CD14-positive monocyte (primary cell): ENCODE results near the gene CDK5RAP2. TPM values are rescaled to one million over a fixed set of nuclear protein-coding genes. Genes with fewer than 3 reads are reported as not detected.

Experiments used
- DNase-seq, 3 donors: peaks; one replicate each; pipeline ENCODE4 v3.0.0-alpha.2; 2011 to 2022
- H2AFZ ChIP-seq: 2 replicates; pipeline ENCODE4 v1.6.0; 2012; ENCODE audit warnings: mild to moderate bottlenecking, low read depth, low read length, inconsistent platforms; ENCODE audit not compliant: insufficient read depth, poor library complexity, severe bottlenecking
- H3K27ac ChIP-seq, 2 donors: 1 replicate in 1 of 2; 2 replicates in 1 of 2; pipeline ENCODE4 v1.5.1; 2012 to 2013; ENCODE audit warnings: low read length in 2 of 2, control low read depth in 1 of 2, inconsistent platforms in 1 of 2, low read depth in 1 of 2, mild to moderate bottlenecking in 1 of 2
- H3K27me3 ChIP-seq, 2 donors: one replicate each; pipeline versions ENCODE4 v1.6.0 to v1.6.1; 2011 to 2013; ENCODE audit warnings: low read length in 2 of 2; ENCODE audit not compliant: control insufficient read depth in 2 of 2, insufficient read depth in 2 of 2
- H3K36me3 ChIP-seq, 2 donors: replicated peaks in 1 of 2; 1 replicate in 1 of 2; 2 replicates in 1 of 2; pipeline versions ENCODE4 v1.5.1 to v1.6.1; 2012 to 2013; ENCODE audit warnings: low read length in 2 of 2, control low read depth in 1 of 2, inconsistent platforms in 1 of 2, mild to moderate bottlenecking in 1 of 2; ENCODE audit not compliant: insufficient read depth in 2 of 2, control insufficient read depth in 1 of 2
- H3K4me1 ChIP-seq, 2 donors: 1 replicate in 1 of 2; 2 replicates in 1 of 2; pipeline versions ENCODE4 v1.5.1 to v1.6.1; 2012 to 2013; ENCODE audit warnings: low read length in 2 of 2, control low read depth in 1 of 2, inconsistent platforms in 1 of 2, mild to moderate bottlenecking in 1 of 2, moderate library complexity in 1 of 2; ENCODE audit not compliant: insufficient read depth in 2 of 2, control insufficient read depth in 1 of 2
- H3K4me2 ChIP-seq: replicated peaks from 2 replicates; pipeline ENCODE3; 2012; ENCODE audit warnings: low read length, moderate library complexity, mild to moderate bottlenecking; ENCODE audit not compliant: poor library complexity, severe bottlenecking; ENCODE audit errors: extremely low read depth
- H3K4me3 ChIP-seq, 3 experiments: fragments of 200-600 bp in 1 of 3; sonication (generic) in 1 of 3; replicated peaks in 1 of 3; 1 replicate in 2 of 3; 2 replicates in 1 of 3; pipeline ENCODE4 v1.5.1; 2011 to 2013; ENCODE audit warnings: low read length in 3 of 3, mild to moderate bottlenecking in 3 of 3, control low read depth in 2 of 3, low read depth in 2 of 3, inconsistent platforms in 1 of 3, moderate library complexity in 1 of 3
- H3K79me2 ChIP-seq: 2 replicates; pipeline ENCODE4 v1.6.0; 2012; ENCODE audit warnings: mild to moderate bottlenecking, control low read depth, inconsistent platforms, low read length, moderate library complexity; ENCODE audit not compliant: insufficient read depth
- H3K9ac ChIP-seq: 2 replicates; pipeline ENCODE4 v1.6.0; 2017; ENCODE audit warnings: low read length, mild to moderate bottlenecking; ENCODE audit not compliant: insufficient read depth, poor library complexity, severe bottlenecking
- H3K9me3 ChIP-seq, 2 donors: replicated peaks in 1 of 2; 1 replicate in 1 of 2; 2 replicates in 1 of 2; pipeline versions ENCODE4 v1.5.1 to v1.6.1; 2012 to 2013; ENCODE audit warnings: low read length in 2 of 2, control low read depth in 1 of 2; ENCODE audit not compliant: control insufficient read depth in 1 of 2, insufficient read depth in 1 of 2
- H4K20me1 ChIP-seq: 2 replicates; pipeline ENCODE4 v1.6.0; 2012; ENCODE audit warnings: mild to moderate bottlenecking, low read length, control low read depth, moderate library complexity; ENCODE audit not compliant: insufficient read depth
- H3K27ac Mint-ChIP-seq, 7 donors: one replicate each; pipeline ENCODE4 v1.8.0; 2020; ENCODE audit warnings: mild to moderate bottlenecking in 7 of 7, mixed read lengths in 7 of 7, moderate library complexity in 6 of 7, inconsistent platforms in 2 of 7
- H3K27me3 Mint-ChIP-seq, 3 donors: one replicate each; pipeline ENCODE4 v1.8.0; 2021 to 2022; ENCODE audit warnings: low read depth in 3 of 3, mild to moderate bottlenecking in 3 of 3, mixed read lengths in 3 of 3, moderate library complexity in 3 of 3, inconsistent platforms in 1 of 3
- H3K36me3 Mint-ChIP-seq, 2 donors: one replicate each; pipeline ENCODE4 v1.8.0; 2020; ENCODE audit warnings: mixed read lengths in 2 of 2, inconsistent platforms in 1 of 2, mild to moderate bottlenecking in 1 of 2
- H3K4me1 Mint-ChIP-seq: one replicate; pipeline ENCODE4 v1.8.0; 2020; ENCODE audit warnings: mild to moderate bottlenecking, mixed read lengths
- H3K4me3 Mint-ChIP-seq, 2 donors: one replicate each; pipeline ENCODE4 v1.8.0; 2020; ENCODE audit warnings: mild to moderate bottlenecking in 2 of 2, mixed read lengths in 2 of 2, moderate library complexity in 1 of 2
- H3K9me3 Mint-ChIP-seq, 7 donors: one replicate each; pipeline ENCODE4 v1.8.0; 2020 to 2022; ENCODE audit warnings: mixed read lengths in 7 of 7, mild to moderate bottlenecking in 6 of 7, moderate library complexity in 6 of 7, inconsistent platforms in 2 of 7
- WGBS: methylation state at CpG from one replicate; pipeline ENCODE4 v1.1.5; 2013; ENCODE audit warnings: missing lambda C conversion rate; ENCODE audit not compliant: insufficient coverage; 5-methylcytosine and 5-hydroxymethylcytosine counted together
- intact Hi-C, 2 donors: fragments of 100-400 bp; cut with micrococcal nuclease; formaldehyde crosslinking; loops; one replicate each; pipeline versions ENCODE4 v1.15.0 to v1.15.1; 2023
- polyA plus RNA-seq, 3 donors: library from polyadenylated mRNA; depleted of rRNA in 1 of 3; unstranded in 2 of 3; stranded (reverse) in 1 of 3; fragments of 300-500 nt in 2 of 3; fragments of >200 nt in 1 of 3; fragmentation: Illumina TruSeq in 2 of 3; gene quantifications; 1 replicate in 2 of 3; 2 replicates in 1 of 3; pipeline ENCODE4 v1.2.3, GENCODE V29; 2012 to 2021
- TF ChIP-seq, protein P1 (sequence below): fragments of 200-600 bp; IDR thresholded peaks from one replicate; pipeline ENCODE4 v1.8.0; 2022; ENCODE audit warnings: antibody characterized with exemption, mild to moderate bottlenecking

CDK5RAP2 gene
- polyA plus RNA-seq, 3 donors, result 2.0 to 13.7 (median 6.1) TPM

GRCh38 chr9:120610975-120611689, 31.2 kb upstream of the CDK5RAP2 start:
- Histone ChIP-seq H3K27ac (no peak overlapping the region), H2AFZ (no peak overlapping the region), H3K36me3 (peaks cover 90 to 97% of the 10 kb centered on the region in 2 donors), H4K20me1 (peaks cover 98% of the 10 kb centered on the region), H3K27me3 (no peaks in the 10 kb centered on the region), H3K9me3 (no peaks in the 10 kb centered on the region), H3K4me2 (no peak overlapping the region), H3K4me3 (no peak overlapping the region), H3K9ac (no peak overlapping the region), H3K79me2 (peaks cover 69% of the 10 kb centered on the region), H3K4me1 (no peaks in the 10 kb centered on the region)
- H3K4me3 Mint-ChIP-seq, result no peak overlapping the region
- peaks cover 65 to 77% of the 10 kb centered on the region in 2 donors for H3K36me3 Mint-ChIP-seq
- no peaks in the 10 kb centered on the region for H3K27me3 Mint-ChIP-seq
- no peak for DNase-seq
- no peaks in the 10 kb centered on the region for H3K9me3 Mint-ChIP-seq
- intact Hi-C loops, result no loop called here
- TF ChIP-seq, protein P1, sequence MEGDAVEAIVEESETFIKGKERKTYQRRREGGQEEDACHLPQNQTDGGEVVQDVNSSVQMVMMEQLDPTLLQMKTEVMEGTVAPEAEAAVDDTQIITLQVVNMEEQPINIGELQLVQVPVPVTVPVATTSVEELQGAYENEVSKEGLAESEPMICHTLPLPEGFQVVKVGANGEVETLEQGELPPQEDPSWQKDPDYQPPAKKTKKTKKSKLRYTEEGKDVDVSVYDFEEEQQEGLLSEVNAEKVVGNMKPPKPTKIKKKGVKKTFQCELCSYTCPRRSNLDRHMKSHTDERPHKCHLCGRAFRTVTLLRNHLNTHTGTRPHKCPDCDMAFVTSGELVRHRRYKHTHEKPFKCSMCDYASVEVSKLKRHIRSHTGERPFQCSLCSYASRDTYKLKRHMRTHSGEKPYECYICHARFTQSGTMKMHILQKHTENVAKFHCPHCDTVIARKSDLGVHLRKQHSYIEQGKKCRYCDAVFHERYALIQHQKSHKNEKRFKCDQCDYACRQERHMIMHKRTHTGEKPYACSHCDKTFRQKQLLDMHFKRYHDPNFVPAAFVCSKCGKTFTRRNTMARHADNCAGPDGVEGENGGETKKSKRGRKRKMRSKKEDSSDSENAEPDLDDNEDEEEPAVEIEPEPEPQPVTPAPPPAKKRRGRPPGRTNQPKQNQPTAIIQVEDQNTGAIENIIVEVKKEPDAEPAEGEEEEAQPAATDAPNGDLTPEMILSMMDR, result peak; percentile 47
- H3K4me1 Mint-ChIP-seq, result no peaks in the 10 kb centered on the region
- H3K27ac Mint-ChIP-seq, result peak overlapping the region in 3 of 7 donors; percentile 19 to 47 (median 35)

- H3K4me1 Mint-ChIP-seq, result no peaks in the 10 kb centered on the region
- no peak overlapping the region for H3K27ac Mint-ChIP-seq
- Histone ChIP-seq H3K4me2 (no peak overlapping the region), H3K4me3 (no peak overlapping the region), H3K79me2 (peaks cover 66% of the 10 kb centered on the region), H3K36me3 (peaks cover 92 to 97% of the 10 kb centered on the region in 2 donors), H3K4me1 (no peaks in the 10 kb centered on the region), H4K20me1 (peaks cover 98% of the 10 kb centered on the region), H2AFZ (no peak overlapping the region), H3K27me3 (no peaks in the 10 kb centered on the region), H3K9me3 (no peaks in the 10 kb centered on the region), H3K9ac (no peak overlapping the region), H3K27ac (no peak overlapping the region)
- no peaks in the 10 kb centered on the region for H3K9me3 Mint-ChIP-seq
- no peaks in the 10 kb centered on the region for H3K27me3 Mint-ChIP-seq
- intact Hi-C loops, result no loop called here
- TF ChIP-seq, protein P1, result no peak
- H3K4me3 Mint-ChIP-seq, result no peak overlapping the region
- no CpG with 5 or more reads among the region's 2 CpGs for WGBS
- no peak for DNase-seq
- H3K36me3 Mint-ChIP-seq, result peaks cover 74 to 81% of the 10 kb centered on the region in 2 donors
Observed at GRCh38 chr9:120609636-120610035, 29.7 kb upstream of the CDK5RAP2 start.
